NCI-H146 (cell line): ENCODE measurements around the gene RAC2.
A peak's percentile ranks its signal among the peaks of the same experiment; 100 is the strongest.
"Not testable (repeated sequence)": the region's sequence is repeated elsewhere in the genome, so short reads cannot be mapped to it uniquely, and the experiment has no call there.

ENCODE experiments used
- DNase-seq: peaks from one replicate; lab custom pipeline; 2025; lab: John Stamatoyannopoulos, UW

The RAC2 gene

DNA sequence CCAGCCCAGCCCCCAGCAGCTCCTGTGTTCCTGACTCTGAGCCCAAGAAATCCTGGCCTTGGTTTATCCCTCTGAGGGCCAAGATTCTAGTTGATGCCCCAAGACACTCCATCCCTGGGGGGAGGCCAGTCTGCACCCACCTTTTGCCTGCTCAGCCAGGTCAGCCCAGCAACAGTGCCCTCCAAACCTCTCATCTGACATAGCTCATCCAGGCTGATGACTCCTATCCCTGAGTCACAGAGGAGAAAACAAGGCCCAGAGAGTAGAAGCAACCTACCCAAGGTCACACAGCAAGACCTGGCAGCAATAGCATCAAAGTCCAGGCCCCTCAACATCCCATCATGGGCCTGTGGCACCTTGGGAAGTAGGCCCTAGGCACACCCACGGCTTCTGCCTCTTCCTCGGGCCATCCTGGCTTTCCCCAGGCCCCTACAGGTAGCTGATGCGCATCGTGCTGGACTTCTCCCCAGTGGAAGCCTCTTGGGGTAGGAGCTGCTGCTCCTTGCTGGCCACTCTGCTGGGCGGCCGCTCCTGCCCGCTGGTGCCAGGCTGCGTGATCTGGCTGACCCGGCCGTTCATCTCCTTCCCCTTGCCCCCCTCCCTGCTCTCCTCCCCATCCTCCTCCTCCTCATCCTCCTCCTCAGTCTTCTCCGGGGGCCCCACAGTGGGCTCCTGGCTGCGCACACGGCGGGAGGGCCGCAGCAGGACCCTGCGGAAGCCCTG, 37.8 kb downstream of the RAC2 start:
- no peak for DNase-seq

DNA sequence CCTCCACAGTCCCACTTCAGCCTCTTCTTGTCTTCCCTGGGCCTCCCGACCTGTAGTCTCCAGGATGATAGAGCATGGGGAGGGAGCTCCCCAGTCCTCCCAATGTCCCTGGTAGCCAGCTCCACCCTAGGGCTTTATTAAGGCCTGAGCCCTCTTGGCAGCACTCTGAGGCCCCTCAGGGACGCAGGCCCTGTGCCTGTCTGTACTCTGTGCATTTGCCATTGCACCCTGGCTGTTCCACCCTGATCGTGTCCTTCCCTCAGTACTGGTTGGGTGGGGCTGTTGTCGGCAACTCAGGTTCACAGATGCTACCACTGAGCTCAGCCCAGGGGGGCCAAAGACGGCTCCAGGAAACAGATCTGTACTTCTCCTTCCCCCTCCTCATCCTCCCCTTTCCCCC, 39.0 kb downstream of the RAC2 start:
- no peak for DNase-seq

DNA sequence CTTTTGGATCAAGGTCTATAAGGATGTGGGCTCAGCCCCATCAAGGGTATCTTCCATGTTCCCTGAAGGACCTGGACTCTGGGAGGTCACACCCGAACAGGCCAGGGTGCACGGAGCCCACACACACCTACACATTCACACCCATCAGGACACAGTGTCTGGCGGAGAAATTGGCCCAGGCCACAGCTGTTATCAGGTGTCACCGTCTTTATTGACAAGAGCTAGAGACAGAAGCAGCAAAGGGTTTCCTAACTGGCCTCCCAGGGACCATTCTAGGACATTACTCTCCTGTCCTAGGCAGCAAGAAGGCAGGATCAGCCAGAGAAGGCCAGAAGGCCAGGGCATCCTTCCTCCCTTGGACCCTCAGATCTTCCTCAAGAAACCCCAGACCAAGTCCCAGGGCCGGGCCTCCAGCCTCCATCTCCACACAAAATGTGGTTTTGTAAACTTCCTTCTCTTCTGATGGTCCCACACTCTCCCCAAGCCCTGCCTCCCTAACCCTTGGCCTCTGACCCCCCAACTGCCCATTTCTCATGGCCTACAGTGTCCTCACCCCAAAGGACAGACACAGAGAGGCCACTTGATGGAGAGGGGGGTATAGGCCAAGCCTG, 39.9 kb downstream of the RAC2 start:
- no peak for DNase-seq

DNA sequence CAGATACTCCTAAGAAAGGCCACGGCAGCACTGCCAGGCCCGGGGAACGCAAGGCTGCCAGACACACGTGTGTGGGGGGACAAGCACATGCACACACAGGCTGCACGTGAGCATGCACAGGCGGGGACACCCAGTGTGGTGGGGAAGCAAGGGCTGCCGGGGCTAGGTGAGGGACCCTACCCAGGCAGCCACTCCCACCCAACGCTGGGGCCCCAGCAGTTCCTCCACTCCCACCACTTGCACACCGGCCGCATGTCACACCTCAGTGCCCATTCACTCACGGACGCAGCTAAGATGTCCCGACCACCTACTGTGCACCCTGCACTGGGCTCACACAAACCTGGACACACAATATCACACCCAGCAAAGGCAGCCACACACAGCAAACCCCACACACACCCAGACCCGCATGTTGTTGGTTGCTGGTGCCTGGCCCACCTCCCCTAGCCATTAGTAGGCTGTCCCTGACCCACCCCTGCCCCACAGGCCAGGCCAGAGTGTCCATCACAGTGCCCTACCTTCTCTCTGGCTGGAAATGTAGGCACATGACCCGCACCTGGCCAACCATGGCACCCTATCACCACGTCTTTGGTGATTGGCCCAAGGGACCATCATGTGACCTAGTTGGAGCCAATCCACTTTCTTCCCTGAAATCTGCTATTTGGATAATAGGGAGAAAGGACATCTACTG, 40.6 kb downstream of the RAC2 start:
- DNase-seq: no peak

DNA sequence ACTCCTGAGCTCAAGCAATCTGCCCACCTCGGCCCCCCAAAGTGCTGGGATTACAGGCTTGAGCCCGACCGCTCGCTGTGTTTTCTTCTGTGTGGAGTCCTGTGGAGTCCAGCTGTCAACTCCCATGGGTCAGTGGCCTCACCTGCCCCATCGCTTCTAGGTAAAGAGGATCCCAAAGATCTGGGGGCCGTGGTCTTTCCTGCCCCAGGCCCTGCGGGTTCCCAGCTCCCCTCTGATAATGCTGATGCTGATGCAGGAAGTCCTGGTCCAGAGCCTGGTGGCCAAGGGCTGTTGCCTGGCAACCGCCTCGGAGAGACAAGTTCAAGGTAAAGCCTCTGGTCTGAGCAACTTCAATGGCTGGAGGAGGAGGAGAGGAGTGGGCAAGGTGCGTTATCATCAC, 41.4 kb downstream of the RAC2 start:
- DNase-seq: no peak

DNA sequence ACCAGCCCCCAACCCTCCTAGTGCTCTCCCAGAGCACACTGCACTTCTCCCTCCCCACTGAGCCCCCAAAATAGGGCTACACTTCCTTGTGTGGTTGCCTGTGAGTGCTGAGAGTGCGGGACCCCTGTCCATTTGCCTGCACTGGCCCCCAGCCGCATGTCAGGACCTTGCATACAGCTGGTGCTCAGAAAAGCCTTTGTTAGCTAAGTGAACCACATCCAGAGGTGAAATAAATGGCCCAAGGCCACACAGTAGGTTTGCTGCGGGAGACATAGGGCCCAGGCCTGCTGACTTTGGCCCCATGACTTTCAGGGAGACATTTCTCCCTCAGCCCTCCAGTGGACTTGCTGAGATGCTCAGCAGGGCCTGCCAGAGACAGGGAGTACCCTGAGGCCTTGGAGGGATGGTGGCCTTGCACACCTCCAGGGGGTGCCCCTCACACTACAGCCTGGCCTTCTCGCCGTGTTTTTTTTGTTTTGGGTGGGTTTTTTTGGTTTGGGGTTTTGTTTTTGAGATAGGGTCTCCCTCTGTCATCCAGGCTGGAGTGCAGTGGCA, 42.0 kb downstream of the RAC2 start:
- DNase-seq: no peak

DNA sequence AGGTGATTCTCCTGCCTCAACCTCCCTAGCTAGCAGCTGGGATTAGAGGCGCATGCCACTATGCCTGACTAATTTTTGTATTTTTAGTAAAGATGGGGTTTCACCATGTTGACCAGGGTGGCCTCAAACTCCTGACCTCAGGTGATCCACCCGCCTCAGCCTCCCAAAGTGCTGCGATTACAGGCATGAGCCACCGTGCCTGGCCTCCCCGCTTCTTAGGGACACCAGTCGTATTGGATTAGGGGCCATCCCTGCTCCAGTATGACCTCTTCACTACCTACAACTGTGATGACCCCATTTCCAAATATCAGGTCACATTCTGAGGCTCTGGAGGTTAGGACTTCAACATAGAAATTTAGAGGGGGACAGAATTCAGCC, 42.6 kb downstream of the RAC2 start:
- not testable (repeated sequence) for DNase-seq

DNA sequence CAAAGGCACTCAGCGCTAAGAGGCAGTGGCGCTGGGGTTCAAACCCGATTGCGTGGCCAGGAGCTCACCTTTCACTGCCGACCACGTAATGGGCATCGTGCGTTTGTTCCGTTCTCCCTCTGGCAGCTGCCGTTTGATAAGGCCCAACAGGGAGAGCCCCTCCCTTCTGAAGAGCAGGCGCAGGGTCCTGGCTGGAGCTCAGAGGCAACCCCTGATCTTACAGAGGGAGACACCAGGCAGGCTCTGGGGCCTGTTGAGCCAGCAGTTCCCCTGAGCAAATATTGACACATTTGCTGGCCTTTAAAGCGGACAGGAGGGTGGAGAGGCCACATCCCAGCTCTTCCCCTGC, 44.3 kb downstream of the RAC2 start:
- peak; percentile 37 for DNase-seq

DNA sequence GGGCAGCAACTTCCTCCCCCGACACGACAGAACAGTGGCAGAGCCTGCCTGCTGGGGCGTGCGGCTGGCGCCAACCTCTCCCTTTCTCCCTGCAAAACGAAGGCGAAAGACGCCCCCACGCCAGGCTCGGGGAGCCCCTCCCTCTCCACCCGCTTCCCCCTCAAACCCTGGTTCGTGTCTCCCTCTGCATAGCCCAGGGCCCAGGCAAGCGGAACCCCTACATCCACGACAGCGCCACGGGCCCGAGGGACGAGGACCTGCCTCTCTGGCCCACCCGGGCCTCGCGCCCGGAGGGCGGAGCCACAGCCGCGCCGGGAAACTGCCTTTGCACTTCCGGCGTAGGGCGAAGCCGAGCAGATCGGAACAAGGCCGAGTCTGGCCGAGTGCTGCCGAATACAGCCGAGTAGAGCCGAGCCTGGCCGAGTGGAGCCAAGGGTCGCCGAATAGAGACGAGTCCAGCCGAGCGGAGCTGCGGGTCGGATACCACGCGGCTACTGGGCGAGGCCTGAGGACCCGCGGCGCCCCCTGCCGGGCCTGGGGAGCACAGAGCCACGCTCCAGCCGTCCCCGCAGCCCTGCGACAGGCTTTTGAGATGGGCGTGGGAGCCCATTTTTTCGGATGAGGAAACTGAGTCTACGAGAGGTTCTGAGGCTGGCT, 44.8 kb downstream of the RAC2 start:
- peak; percentile 89 for DNase-seq

DNA sequence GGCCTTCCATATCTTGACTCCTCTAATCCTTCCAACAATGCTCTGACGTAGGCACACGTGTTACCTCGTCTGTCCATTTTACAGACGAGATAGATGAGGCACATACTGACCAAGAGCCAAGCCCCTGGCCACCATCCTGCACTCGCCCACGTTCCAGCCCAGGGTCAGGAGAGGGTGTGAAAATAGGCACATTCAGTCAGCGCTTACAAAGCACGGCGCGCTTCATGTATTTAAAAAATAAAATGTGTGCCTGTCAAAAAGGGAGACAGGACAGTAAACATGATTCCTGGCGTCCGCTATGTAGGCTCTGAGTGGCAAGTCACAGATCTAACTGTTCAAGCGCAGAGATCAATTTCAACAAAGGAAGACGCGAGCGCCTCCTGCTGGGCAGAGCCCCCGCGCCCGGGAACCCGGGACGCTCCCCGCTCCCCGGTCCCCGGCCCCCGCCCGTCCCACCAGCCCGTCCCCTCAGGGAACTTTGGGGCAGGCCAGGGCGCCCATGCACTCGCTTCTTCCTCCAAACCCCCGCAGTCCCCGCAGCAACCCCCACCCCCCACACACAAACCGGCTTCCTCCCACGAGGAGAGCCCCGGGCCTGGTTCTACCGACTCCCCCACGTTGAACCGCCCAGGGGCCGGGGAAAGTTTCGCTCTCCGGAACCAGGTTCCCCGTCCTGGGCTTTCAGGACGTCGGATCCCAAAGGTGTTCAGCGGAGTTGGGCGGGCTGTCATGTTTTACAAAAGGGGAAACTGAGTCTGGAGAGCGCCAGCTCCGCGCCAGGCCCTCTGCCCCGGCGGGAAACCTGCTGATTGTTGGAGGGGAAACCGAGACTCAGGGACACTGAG, 45.6 kb downstream of the RAC2 start:
- DNase-seq: peak; percentile 3

DNA sequence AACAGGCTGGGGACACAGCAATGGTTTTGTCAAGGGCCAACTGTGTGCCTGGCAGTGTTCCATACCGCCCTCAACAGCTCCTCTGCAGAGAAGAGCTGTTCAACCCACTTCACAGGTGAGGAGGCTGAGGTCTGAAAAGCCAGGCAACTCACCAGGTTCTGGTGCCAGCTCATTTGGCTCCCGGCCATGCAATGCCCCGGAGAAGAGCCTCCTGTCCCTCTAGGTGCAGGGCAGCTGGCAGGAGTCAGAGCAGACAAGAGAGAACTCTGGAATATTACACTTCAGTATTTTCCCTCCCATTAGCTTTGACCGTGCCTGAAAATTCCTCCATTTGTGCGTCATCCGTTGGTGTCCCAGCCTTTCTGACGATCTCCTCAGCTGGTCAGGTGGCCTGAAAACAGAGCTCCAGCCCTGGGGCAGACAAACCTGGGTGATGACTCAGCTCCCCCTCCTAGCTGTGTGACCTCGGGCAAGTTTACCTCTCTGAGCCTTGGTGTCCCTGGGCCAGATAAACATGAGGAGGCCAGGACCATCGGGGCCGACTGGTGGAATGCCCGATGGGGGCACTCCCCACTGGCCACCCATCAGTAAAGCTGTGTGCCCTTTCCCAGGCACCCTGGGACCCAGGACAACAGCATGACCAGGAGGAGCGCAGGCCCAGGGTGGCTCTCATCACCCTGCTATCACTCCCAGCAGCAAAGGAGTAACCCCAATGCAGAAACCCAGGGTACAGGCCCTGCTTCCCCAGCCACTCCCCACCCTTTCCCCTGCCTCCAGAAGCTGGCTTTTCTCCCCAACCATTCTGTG, 46.4 kb downstream of the RAC2 start:
- DNase-seq: no peak

DNA sequence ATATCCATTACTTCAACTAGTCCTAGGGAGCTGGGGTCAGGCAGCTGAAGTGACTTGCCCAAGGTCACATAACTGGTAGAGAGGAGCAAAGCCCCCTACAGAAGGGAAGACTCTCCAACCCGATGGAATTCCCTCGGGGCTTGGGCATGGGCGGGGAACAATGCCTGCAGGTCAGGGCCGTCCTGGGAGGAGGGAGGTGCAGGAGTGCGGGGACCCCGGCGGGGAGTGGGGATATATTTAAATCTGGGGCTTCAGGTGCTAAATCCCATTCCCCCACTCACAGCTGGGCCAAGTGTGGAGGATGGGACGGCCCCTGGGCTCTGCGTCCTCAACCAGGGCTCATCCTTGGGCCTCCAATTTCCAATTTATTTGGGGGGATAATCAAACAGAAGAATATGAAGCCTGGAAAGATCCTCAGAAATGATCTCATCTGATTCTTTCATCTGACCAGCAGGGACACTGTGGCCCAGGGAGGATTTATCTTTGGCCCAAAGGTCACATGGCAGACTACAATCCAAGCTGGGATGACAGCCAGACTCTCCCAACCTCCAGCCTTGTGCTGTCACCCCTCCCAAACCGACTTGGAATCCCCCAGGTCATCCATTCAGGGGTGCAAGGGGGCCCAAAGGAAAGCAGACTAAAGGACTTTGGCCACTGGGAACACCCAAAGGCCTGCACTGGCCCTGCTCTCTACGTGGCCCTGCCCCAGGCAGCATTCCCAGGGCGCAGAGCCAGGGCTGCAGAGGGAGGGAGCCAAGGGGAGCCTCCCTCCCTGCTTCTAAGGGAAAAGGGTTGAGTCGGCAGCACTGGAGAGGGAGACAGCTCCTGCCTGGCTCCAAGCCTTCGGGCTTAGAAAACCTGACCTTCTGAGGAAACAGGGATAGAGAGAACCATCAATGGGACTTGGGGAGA, 47.3 kb downstream of the RAC2 start:
- no peak for DNase-seq

DNA sequence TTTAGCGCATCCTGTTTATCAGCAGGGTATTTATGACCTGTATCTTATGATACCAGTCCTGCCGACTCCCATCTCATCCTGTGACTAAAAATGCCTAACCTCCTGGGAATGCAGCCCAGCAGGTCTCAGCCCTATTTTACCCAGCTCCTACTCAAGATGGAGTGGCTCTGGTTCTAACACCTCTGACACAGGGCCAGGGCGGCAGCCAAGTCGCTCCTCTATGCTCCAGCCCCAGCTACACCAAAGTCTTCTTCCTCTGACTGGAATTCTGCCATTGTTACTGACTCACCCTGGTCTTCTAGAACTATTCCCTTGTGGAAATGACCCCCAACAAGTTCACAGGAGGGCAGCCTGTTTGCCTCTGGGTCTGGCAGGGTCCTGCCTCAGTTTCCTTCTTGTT, 48.1 kb downstream of the RAC2 start:
- DNase-seq: no peak

DNA sequence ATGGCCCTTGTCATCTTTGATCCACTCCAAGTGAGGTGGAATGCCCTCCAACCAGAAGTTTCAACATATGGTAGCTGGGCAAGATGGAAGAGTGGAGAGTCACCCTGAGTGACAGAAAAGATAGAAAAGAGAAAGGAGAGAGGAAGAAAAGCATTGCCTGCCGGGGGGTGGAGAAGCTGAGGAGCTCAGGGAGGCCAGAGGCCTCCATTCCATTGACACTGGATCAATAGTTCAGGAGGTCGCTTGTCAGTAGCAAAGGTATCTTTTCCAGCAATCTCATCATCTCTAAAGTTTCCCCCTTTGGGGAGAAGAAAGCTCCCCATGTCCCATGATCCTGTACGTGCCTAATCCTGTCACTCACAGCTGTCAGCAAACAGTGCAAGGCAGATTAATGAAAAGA, 49.3 kb downstream of the RAC2 start:
- DNase-seq: no peak

DNA sequence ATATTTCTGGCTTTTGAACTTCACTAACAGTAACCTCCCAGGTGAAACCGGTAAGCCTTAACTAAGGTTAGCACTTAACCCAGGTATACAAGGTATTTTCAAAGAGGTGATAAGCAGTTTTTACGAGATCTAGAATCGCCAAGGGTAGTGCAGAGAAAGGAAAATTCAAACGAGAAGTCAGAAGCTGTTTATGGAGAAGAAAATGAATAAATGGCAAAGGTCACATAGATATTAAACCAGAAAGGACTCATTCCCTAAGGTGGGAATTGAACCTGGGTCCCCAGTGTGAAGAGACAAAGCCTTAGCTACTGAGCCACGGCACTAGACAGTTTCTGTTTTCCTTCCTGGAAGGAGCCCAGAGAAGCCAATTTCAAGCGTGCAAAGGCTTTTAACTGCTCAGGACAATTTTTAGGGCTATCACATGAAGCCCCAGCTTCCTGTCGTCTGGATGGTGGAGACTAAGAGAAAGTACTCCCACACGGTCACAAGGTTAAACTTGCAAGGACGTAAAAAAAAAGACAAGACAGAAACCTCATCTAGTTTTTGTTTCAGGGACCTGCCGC, 50.4 kb downstream of the RAC2 start:
- no peak for DNase-seq

DNA sequence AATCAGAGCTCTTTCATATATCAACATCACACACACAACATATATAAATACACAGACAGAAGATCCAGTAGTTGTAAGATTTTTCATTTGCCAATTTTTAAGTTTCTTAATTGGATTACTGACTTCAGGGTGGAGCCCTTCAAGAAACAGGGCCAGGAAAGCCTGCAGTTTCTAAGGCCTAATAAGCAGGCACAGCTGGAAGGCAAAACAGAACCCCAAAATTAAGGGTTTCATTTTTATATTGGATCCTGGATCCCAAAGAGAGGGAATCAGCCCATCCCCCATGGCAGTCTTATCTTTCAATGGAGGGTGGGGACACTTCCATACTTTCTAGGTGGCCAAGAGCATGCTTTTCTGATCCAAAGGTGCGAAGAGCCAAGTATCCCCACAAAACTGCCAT, 51.3 kb downstream of the RAC2 start:
- DNase-seq: no peak

DNA sequence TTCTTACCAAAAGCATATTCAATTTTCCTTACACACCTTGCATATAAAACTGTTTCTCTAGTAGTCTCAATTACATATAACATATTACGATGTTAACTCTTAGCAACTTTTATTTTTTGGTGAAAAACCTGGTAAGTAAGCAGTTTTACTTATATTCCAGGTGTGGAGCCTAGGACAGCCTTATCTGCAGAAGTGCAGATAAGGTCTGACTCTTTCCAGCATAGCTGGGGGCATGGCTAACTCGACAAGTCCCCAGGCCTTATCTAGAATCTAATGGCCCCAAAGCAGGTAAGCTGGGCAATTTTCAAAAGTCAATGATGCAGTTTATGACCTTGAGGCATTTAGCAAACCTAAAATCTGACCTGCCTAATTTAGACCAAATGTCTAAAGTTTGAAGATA, 51.9 kb downstream of the RAC2 start:
- no peak for DNase-seq

DNA sequence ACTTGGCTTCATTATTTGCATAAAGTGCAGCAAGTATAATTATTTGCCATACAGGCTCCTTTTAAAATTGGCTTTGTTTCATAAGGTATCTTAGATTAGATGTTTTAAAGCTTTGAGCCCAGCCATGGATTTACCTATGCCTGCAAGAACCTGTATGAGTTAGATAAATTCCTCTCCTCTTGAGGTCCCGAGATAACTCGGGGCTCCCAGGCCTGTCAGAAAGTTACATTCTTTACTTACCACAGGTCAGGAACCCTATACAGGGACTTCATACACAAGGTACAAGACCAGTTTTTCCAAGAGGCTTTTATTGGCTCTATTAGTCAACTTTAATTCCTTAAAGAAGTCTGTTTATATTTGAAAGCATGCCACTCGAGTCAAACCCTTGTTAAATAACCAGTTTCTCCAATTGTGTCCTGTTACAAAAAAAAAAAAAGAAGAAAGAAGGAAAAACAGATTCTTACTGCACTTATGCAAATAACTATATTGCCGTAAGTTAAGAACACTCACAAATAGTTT, 53.7 kb downstream of the RAC2 start:
- DNase-seq: no peak

DNA sequence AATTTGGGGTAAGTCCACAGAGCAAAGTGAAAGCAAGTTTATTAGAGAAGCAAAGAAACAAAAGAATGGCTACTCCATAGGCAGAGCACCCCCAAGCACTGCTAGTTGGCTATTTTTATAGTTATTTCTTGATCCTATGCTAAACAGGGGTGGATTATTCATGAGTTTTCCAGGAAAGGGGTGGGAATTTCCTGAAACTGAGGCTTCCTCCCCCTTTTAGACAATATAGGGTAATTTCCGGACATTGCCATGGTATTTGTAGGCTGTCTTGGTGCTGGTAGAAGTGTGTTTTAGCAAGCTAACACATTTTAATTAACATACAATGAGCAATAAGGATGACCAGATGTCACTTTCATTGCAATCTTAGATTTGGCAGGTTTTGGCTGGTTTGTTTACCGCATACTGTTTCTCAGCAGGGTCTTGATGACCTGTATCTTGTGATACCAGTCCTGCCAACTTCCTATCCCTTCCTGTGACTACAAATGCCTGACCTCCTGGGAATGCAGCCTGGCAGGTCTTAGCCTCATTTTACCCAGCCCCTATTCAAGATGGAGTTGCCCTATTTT, 55.1 kb downstream of the RAC2 start:
- no peak for DNase-seq
